Gastrocnemius medialis (tissue), 4 donors: Measurements from ENCODE around the gene ENPP3.

Source experiments
- POLR2A ChIP-seq, 2 donors: fragments of 450-650 bp; IDR thresholded peaks; one replicate each; pipeline ENCODE4 v1.6.1; 2017; ENCODE audit warnings: antibody characterized with exemption in 2 of 2, mild to moderate bottlenecking in 2 of 2, moderate library complexity in 2 of 2
- TF ChIP-seq, protein P1 (sequence below), 5 experiments: fragments of 450-650 bp in 3 of 5; fragments of 200-600 bp in 2 of 5; sonication (generic) in 2 of 5; IDR thresholded peaks in 4 of 5; conservative IDR thresholded peaks in 1 of 5; 1 replicate in 4 of 5; 2 replicates in 1 of 5; pipeline ENCODE4 v1.5.1; 2016 to 2019; ENCODE audit warnings: antibody characterized with exemption in 5 of 5, mild to moderate bottlenecking in 3 of 5, moderate library complexity in 3 of 5

- TF ChIP-seq, protein P1, sequence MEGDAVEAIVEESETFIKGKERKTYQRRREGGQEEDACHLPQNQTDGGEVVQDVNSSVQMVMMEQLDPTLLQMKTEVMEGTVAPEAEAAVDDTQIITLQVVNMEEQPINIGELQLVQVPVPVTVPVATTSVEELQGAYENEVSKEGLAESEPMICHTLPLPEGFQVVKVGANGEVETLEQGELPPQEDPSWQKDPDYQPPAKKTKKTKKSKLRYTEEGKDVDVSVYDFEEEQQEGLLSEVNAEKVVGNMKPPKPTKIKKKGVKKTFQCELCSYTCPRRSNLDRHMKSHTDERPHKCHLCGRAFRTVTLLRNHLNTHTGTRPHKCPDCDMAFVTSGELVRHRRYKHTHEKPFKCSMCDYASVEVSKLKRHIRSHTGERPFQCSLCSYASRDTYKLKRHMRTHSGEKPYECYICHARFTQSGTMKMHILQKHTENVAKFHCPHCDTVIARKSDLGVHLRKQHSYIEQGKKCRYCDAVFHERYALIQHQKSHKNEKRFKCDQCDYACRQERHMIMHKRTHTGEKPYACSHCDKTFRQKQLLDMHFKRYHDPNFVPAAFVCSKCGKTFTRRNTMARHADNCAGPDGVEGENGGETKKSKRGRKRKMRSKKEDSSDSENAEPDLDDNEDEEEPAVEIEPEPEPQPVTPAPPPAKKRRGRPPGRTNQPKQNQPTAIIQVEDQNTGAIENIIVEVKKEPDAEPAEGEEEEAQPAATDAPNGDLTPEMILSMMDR (IDR thresholded peaks at IDR 0.05 in 4 of 5, conservative IDR thresholded peaks at IDR 0.05 in 1 of 5) = no peak
- TF ChIP-seq POLR2A (IDR thresholded peaks at IDR 0.05) = no peak
Measured at GRCh38 chr6:131775886-131776285, 138.8 kb downstream of the ENPP3 start.
